A172 (cell line): ENCODE measurements around the gene GSTO2. TPM values are rescaled to one million over a fixed set of nuclear protein-coding genes. Genes with fewer than 3 reads are reported as not detected.
A peak's percentile ranks its signal among the peaks of the same experiment; 100 is the strongest.

ENCODE experiments used
- DNase-seq: peaks from one replicate; pipeline ENCODE4 v3.0.0-alpha.2; 2015; ENCODE audit warnings: low spot score
- total RNA-seq: library from RNA; depleted of rRNA; stranded (reverse); fragments of >200 nt; shearing (Covaris generic); gene quantifications from 2 replicates; pipeline ENCODE4 v1.2.3, GENCODE V29; 2014

The GSTO2 gene
- total RNA-seq, 1 experiment from 2014 or later = 5.2 TPM

- DNase-seq = no peak
Measured at GRCh38 chr10:104279550-104280259, 10.7 kb downstream of the GSTO2 start.

- no peak for DNase-seq
Measured at GRCh38 chr10:104281694-104282093, 12.7 kb downstream of the GSTO2 start.

- no peak for DNase-seq
Measured at GRCh38 chr10:104284846-104285245, 15.9 kb downstream of the GSTO2 start.

- no peak for DNase-seq
Measured at GRCh38 chr10:104286939-104287338, 18.0 kb downstream of the GSTO2 start.

- no peak for DNase-seq
Measured at GRCh38 chr10:104288355-104288754, 19.4 kb downstream of the GSTO2 start.

GRCh38 chr10:104291439-104291951 is 22.5 kb downstream of the GSTO2 start:
- peak; percentile 87 for DNase-seq

- DNase-seq = peak; percentile 76
Measured at GRCh38 chr10:104293011-104293410, 24.0 kb downstream of the GSTO2 start.

GRCh38 chr10:104293781-104294321 is 24.9 kb downstream of the GSTO2 start:
- DNase-seq = no peak

GRCh38 chr10:104296687-104297436 is 27.9 kb downstream of the GSTO2 start:
- DNase-seq = no peak

- no peak for DNase-seq
Measured at GRCh38 chr10:104297697-104298660, 29.0 kb downstream of the GSTO2 start.

- DNase-seq = no peak
Measured at GRCh38 chr10:104299031-104299904, 30.3 kb downstream of the GSTO2 start.

GRCh38 chr10:104300002-104300735 is 31.2 kb downstream of the GSTO2 start:
- peak; percentile 96 for DNase-seq

GRCh38 chr10:104300736-104301292 is 31.8 kb downstream of the GSTO2 start:
- DNase-seq = peak; percentile 98

GRCh38 chr10:104301907-104302690 is 33.1 kb downstream of the GSTO2 start:
- no peak for DNase-seq

GRCh38 chr10:104303594-104304355 is 34.8 kb downstream of the GSTO2 start:
- DNase-seq = no peak

GRCh38 chr10:104304356-104304745 is 35.4 kb downstream of the GSTO2 start:
- DNase-seq = no peak

GRCh38 chr10:104304927-104305326 is 35.9 kb downstream of the GSTO2 start:
- no peak for DNase-seq

- no peak for DNase-seq
Measured at GRCh38 chr10:104306897-104307296, 37.9 kb downstream of the GSTO2 start.
